Measurements from ENCODE around the gene CD300LD. TPM values are rescaled to one million over a fixed set of nuclear protein-coding genes. Genes with fewer than 3 reads are reported as not detected.

Gene CD300LD
- polyA plus RNA-seq, 3 donors, result 0.33 to 0.50 (median 0.41) TPM

DNA sequence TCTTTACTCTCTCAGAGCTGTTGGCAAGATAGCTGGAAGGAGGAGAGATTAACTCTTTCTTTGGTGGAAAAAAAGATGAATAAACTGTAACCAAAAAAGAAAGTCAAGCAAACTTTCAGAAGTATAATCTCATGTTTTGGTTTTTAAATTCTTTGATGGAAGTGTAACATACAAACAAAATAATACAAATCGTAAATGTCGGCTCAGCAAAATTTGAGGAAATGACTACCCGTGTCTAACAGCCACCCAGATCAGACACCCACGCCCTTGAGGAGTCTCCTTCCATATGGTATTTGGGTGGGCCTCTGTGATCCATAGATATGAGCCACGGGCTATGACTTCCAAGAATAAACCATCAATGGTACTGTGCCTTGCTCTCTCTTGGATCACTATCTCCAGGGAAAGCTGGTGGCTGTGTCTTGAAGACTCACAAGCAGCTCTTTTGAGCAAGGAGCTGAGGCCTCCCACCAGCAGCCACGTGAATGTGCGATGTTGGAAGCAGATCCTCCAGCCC lies 36.6 kb downstream of the CD300LD start:
- Mint-ChIP-seq H3K36me3 (peaks cover 0 to 16% of the 10 kb centered on the region in 2 donors), H3K4me1 (peaks cover 35% of the 10 kb centered on the region), H3K4me3 (no peak overlapping the region), H3K27ac (peak overlapping the region in 2 of 7 donors; percentile 13 to 38), H3K27me3 (ENCODE audit: low read depth in 3 of 3) (peaks cover 0 to 4% (median 1%) of the 10 kb centered on the region in 3 donors), H3K9me3 (peaks cover 0 to 7% (median 0%) of the 10 kb centered on the region in 7 donors)
- TF ChIP-seq, protein P1, sequence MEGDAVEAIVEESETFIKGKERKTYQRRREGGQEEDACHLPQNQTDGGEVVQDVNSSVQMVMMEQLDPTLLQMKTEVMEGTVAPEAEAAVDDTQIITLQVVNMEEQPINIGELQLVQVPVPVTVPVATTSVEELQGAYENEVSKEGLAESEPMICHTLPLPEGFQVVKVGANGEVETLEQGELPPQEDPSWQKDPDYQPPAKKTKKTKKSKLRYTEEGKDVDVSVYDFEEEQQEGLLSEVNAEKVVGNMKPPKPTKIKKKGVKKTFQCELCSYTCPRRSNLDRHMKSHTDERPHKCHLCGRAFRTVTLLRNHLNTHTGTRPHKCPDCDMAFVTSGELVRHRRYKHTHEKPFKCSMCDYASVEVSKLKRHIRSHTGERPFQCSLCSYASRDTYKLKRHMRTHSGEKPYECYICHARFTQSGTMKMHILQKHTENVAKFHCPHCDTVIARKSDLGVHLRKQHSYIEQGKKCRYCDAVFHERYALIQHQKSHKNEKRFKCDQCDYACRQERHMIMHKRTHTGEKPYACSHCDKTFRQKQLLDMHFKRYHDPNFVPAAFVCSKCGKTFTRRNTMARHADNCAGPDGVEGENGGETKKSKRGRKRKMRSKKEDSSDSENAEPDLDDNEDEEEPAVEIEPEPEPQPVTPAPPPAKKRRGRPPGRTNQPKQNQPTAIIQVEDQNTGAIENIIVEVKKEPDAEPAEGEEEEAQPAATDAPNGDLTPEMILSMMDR (IDR thresholded peaks at IDR 0.05), result no peak
- WGBS (ENCODE audit: insufficient coverage), result 85% methylated on average over 3 of the region's 7 CpGs
- H3K4me1 ChIP-seq (ENCODE audit: control insufficient read depth in 1 of 2, insufficient read depth in 2 of 2, low read length in 2 of 2), result peaks cover 60 to 75% of the 10 kb centered on the region in 2 donors
- H4K20me1 ChIP-seq (ENCODE audit: insufficient read depth, low read length), result no peaks in the 10 kb centered on the region
- H3K27me3 ChIP-seq (ENCODE audit: control insufficient read depth in 2 of 2, insufficient read depth in 2 of 2, low read length in 2 of 2), result no peaks in the 10 kb centered on the region
- no peak overlapping the region for H3K4me3 ChIP-seq (replicated peaks in 1 of 3; ENCODE audit: low read depth in 2 of 3, low read length in 3 of 3)
- no peaks in the 10 kb centered on the region for H3K9me3 ChIP-seq (replicated peaks in 1 of 2; ENCODE audit: control insufficient read depth in 1 of 2, insufficient read depth in 1 of 2, low read length in 2 of 2)
- no peak for DNase-seq
- no peak overlapping the region for H3K27ac ChIP-seq (ENCODE audit: low read depth in 1 of 2, low read length in 2 of 2)
- no peaks in the 10 kb centered on the region for H3K79me2 ChIP-seq (ENCODE audit: insufficient read depth, low read length)
- peaks cover 0 to 6% of the 10 kb centered on the region in 2 donors for H3K36me3 ChIP-seq (replicated peaks in 1 of 2; ENCODE audit: control insufficient read depth in 1 of 2, insufficient read depth in 2 of 2, low read length in 2 of 2)
- intact Hi-C loops (cut with micrococcal nuclease), result no loop called here
- no peak overlapping the region for H3K4me2 ChIP-seq (replicated peaks; ENCODE audit: extremely low read depth, low read length, poor library complexity, severe bottlenecking)
- no peak overlapping the region for H2AFZ ChIP-seq (ENCODE audit: insufficient read depth, low read depth, low read length, poor library complexity, severe bottlenecking)
- H3K9ac ChIP-seq (ENCODE audit: insufficient read depth, low read length, poor library complexity, severe bottlenecking), result no peak overlapping the region

DNA sequence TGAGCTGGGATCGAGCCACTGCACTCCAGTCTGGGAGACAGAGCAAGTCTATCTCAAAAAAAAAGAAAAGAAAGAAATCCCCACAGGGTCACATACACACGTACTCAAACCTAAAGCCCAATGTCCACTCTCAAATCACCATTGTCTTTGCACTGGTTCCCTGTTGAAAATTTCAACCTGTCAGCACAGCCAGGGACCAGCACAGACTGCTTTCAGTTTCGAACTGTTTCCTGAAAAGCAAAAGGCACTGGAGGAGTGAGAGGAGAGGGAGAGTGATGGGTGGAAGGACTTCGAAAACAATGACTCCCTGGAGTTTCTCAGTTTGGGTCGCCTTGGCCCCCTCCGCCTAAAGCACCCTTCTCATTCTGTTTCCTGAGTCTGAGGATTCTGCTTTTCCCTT lies 37.2 kb downstream of the CD300LD start:
- Mint-ChIP-seq H3K27me3 (ENCODE audit: low read depth in 3 of 3) (peaks cover 0 to 4% (median 1%) of the 10 kb centered on the region in 3 donors), H3K36me3 (peaks cover 0 to 12% of the 10 kb centered on the region in 2 donors), H3K9me3 (peaks cover 0 to 7% (median 0%) of the 10 kb centered on the region in 7 donors), H3K4me3 (no peak overlapping the region), H3K27ac (peak overlapping the region in 2 of 7 donors; percentile 38 to 72), H3K4me1 (peaks cover 35% of the 10 kb centered on the region)
- TF ChIP-seq, protein P1 (IDR thresholded peaks at IDR 0.05), result no peak
- Histone ChIP-seq H2AFZ (ENCODE audit: insufficient read depth, low read depth, low read length, poor library complexity, severe bottlenecking) (no peak overlapping the region), H3K79me2 (ENCODE audit: insufficient read depth, low read length) (no peaks in the 10 kb centered on the region), H3K27ac (ENCODE audit: low read depth in 1 of 2, low read length in 2 of 2) (no peak overlapping the region), H4K20me1 (ENCODE audit: insufficient read depth, low read length) (no peaks in the 10 kb centered on the region), H3K36me3 (replicated peaks in 1 of 2; ENCODE audit: control insufficient read depth in 1 of 2, insufficient read depth in 2 of 2, low read length in 2 of 2) (no peaks in the 10 kb centered on the region), H3K27me3 (ENCODE audit: control insufficient read depth in 2 of 2, insufficient read depth in 2 of 2, low read length in 2 of 2) (no peaks in the 10 kb centered on the region), H3K4me2 (replicated peaks; ENCODE audit: extremely low read depth, low read length, poor library complexity, severe bottlenecking) (no peak overlapping the region), H3K4me3 (replicated peaks in 1 of 3; ENCODE audit: low read depth in 2 of 3, low read length in 3 of 3) (no peak overlapping the region), H3K4me1 (ENCODE audit: control insufficient read depth in 1 of 2, insufficient read depth in 2 of 2, low read length in 2 of 2) (peaks cover 60 to 70% of the 10 kb centered on the region in 2 donors), H3K9me3 (replicated peaks in 1 of 2; ENCODE audit: control insufficient read depth in 1 of 2, insufficient read depth in 1 of 2, low read length in 2 of 2) (no peaks in the 10 kb centered on the region), H3K9ac (ENCODE audit: insufficient read depth, low read length, poor library complexity, severe bottlenecking) (no peak overlapping the region)
- 77% methylated on average over 4 of the region's 6 CpGs for WGBS (ENCODE audit: insufficient coverage)
- no peak for DNase-seq
- intact Hi-C loops (cut with micrococcal nuclease), result no loop called here
